Gastroesophageal sphincter (tissue), 4 donors: ENCODE measurements around the gene GINS3. TPM values are rescaled to one million over a fixed set of nuclear protein-coding genes. Genes with fewer than 3 reads are reported as not detected.

ENCODE experiments used
- ATAC-seq: fragments of 150-250 bp; one replicate; pipeline ENCODE4 v1.9.1; 2016; ENCODE audit warnings: mild to moderate bottlenecking, moderate library complexity
- H3K27ac ChIP-seq, 4 donors: fragments of 200-600 bp; sonication (generic) in 3 of 4; 1 replicate in 3 of 4; 2 replicates in 1 of 4; pipeline ENCODE4 v1.5.1; 2016 to 2019
- H3K27me3 ChIP-seq: fragments of 200-600 bp; sonication (generic); one replicate; pipeline ENCODE4 v1.5.1; 2019
- H3K36me3 ChIP-seq, 2 donors: fragments of 200-600 bp; sonication (generic); one replicate each; pipeline ENCODE4 v1.5.1; 2019; ENCODE audit warnings: control low read depth in 1 of 2
- H3K4me1 ChIP-seq, 3 donors: fragments of 200-600 bp; sonication (generic); 1 replicate in 2 of 3; 2 replicates in 1 of 3; pipeline ENCODE4 v1.5.1; 2016 to 2019; ENCODE audit warnings: control low read depth in 2 of 3
- H3K4me3 ChIP-seq, 2 donors: fragments of 200-600 bp; sonication (generic); one replicate each; pipeline ENCODE4 v1.5.1; 2019; ENCODE audit warnings: mild to moderate bottlenecking in 1 of 2, moderate library complexity in 1 of 2
- H3K9me3 ChIP-seq, 3 donors: fragments of 200-600 bp; sonication (generic); one replicate each; pipeline ENCODE4 v1.5.1; 2017 to 2019; ENCODE audit warnings: control low read depth in 2 of 3
- EP300 ChIP-seq: sonication (generic); formaldehyde crosslinking; IDR thresholded peaks from one replicate; pipeline ENCODE4 v1.6.1; 2017; ENCODE audit warnings: antibody characterized with exemption, mild to moderate bottlenecking
- POLR2A ChIP-seq, 2 donors: fragments of 450-650 bp; IDR thresholded peaks; one replicate each; pipeline ENCODE4 v1.6.1; 2017; ENCODE audit warnings: antibody characterized with exemption in 2 of 2, mild to moderate bottlenecking in 2 of 2, moderate library complexity in 1 of 2
- POLR2AphosphoS5 ChIP-seq: sonication (generic); formaldehyde crosslinking; IDR thresholded peaks from one replicate; pipeline ENCODE4 v1.6.1; 2017; ENCODE audit warnings: antibody characterized with exemption
- WGBS, 2 donors: methylation state at CpG; one replicate each; pipeline ENCODE4 v1.1.5; 2018; ENCODE audit warnings: low coverage in 1 of 2; 5-methylcytosine and 5-hydroxymethylcytosine counted together
- total RNA-seq, 4 donors: library from RNA; depleted of rRNA; stranded (reverse); fragments of >200 nt; gene quantifications; one replicate each; pipeline ENCODE4 v1.1.0, GENCODE V29; 2016
- TF ChIP-seq, protein P1 (sequence below), 4 experiments: fragments of 200-600 bp in 2 of 4; fragments of 450-650 bp in 2 of 4; sonication (generic) in 1 of 4; IDR thresholded peaks; one replicate each; pipeline ENCODE4 v1.5.1; 2017 to 2019; ENCODE audit warnings: antibody characterized with exemption in 4 of 4, mild to moderate bottlenecking in 2 of 4, moderate library complexity in 2 of 4

The GINS3 gene
- total RNA-seq, 4 donors from 2014 or later: 1.7 to 2.8 (median 2.4) TPM

DNA sequence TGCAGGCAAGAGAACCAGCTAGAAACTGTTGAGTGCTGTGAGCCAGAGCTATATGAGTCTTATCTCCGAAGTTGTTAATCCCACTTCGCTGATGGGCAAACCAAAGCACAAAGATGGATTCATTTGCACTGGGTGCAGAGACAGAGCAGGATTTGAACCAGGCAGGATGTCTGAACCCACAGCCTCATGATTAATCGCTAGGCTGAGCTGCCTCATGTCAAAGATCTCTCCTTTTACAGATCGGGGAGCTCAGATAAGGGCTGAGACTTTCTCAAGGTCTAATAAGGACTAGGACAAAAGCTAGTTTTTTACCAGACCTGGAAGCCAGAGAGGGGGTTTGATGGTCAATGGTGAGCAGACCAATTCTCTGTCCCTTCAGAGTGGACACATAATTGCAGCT lies 51.5 kb downstream of the GINS3 start:
- Histone ChIP-seq H3K27ac (no peak overlapping the region), H3K36me3 (no peaks in the 10 kb centered on the region), H3K9me3 (no peaks in the 10 kb centered on the region), H3K4me1 (no peaks in the 10 kb centered on the region), H3K4me3 (no peak overlapping the region), H3K27me3 (peaks cover 22% of the 10 kb centered on the region)
- 67 to 75% methylated on average over 2 to 4 of the region's 4 CpGs for WGBS, 2 donors
- TF ChIP-seq POLR2AphosphoS5: no peak
- no peak for TF ChIP-seq EP300
- TF ChIP-seq POLR2A (IDR thresholded peaks at IDR 0.05): no peak
- TF ChIP-seq, protein P1, sequence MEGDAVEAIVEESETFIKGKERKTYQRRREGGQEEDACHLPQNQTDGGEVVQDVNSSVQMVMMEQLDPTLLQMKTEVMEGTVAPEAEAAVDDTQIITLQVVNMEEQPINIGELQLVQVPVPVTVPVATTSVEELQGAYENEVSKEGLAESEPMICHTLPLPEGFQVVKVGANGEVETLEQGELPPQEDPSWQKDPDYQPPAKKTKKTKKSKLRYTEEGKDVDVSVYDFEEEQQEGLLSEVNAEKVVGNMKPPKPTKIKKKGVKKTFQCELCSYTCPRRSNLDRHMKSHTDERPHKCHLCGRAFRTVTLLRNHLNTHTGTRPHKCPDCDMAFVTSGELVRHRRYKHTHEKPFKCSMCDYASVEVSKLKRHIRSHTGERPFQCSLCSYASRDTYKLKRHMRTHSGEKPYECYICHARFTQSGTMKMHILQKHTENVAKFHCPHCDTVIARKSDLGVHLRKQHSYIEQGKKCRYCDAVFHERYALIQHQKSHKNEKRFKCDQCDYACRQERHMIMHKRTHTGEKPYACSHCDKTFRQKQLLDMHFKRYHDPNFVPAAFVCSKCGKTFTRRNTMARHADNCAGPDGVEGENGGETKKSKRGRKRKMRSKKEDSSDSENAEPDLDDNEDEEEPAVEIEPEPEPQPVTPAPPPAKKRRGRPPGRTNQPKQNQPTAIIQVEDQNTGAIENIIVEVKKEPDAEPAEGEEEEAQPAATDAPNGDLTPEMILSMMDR (IDR thresholded peaks at IDR 0.05): no peak
- no peak for ATAC-seq

DNA sequence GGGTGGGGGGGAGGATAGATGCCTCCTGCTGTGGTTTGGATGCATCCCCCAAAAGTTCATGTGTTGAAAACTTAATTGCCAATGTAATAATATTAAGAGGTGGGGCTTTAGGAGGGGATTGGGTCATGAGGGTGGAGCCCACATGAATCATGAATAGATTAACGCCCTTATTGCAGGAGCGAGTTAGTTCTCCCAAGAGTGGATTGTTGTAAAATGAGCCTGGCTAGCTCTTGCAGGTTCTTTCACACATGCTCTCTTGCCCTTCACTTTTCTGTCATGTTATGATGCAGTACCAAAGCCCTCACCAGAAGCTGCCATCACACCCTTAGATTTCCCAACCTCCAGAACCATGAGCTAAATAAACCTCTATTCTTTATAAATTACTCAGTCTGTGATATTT lies 52.0 kb downstream of the GINS3 start:
- Histone ChIP-seq H3K9me3 (no peaks in the 10 kb centered on the region), H3K36me3 (no peaks in the 10 kb centered on the region), H3K27me3 (peaks cover 22% of the 10 kb centered on the region), H3K4me3 (no peak overlapping the region), H3K27ac (no peak overlapping the region), H3K4me1 (no peaks in the 10 kb centered on the region)
- 75 to 92% methylated on average over 2 of the region's 2 CpGs for WGBS, 2 donors
- TF ChIP-seq POLR2AphosphoS5 (no peak), POLR2A (IDR thresholded peaks at IDR 0.05) (no peak), EP300 (no peak)
- TF ChIP-seq, protein P1 (IDR thresholded peaks at IDR 0.05): no peak
- ATAC-seq: no peak

DNA sequence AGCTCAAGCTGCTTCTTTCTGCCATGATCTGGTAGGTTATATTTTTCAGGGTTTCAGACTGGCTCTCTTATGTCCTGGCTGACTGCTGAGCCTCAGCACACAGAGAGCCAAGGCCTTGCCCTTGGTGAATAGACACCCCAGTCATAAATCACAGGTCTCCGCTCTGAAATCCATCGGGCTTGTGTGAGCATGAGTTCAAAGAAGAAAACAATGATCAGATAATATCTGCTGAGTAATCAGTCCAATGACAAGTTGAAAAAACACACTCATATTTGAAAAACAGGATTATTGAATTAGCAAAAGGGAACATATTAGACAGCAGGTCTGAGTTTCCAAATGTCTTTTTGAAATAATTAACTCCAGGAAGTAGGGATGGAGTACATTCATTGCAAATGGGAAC lies 56.6 kb downstream of the GINS3 start:
- peaks cover 23% of the 10 kb centered on the region for H3K27me3 ChIP-seq
- ATAC-seq: no peak
- no peak overlapping the region for H3K4me3 ChIP-seq
- no peaks in the 10 kb centered on the region for H3K9me3 ChIP-seq
- no peaks in the 10 kb centered on the region for H3K4me1 ChIP-seq
- WGBS, 2 donors: 0 to 75% methylated on average over 1 to 2 of the region's 2 CpGs
- no peaks in the 10 kb centered on the region for H3K36me3 ChIP-seq
- TF ChIP-seq POLR2AphosphoS5 (no peak), POLR2A (IDR thresholded peaks at IDR 0.05) (no peak), EP300 (no peak)
- TF ChIP-seq, protein P1 (IDR thresholded peaks at IDR 0.05): no peak
- H3K27ac ChIP-seq: no peak overlapping the region

DNA sequence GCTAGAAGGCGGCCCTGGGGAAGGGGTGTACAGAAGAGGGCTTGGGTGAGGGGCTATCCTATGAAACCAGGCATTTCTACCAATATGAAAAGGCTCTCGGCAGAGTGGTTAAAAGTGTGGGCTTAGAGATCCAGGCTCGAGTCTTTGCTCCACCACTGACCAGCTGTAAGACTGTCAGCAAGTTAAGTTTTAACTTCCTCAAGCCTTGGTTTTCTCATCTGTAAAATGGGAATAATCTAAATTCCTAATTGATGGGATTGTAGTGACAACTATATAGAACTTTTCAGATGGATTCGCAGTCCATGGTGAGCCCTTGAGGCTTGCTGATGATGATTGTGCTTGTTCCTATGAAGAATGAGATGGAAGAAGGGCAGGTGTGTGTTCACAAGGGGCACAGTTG lies 57.0 kb downstream of the GINS3 start:
- no peak overlapping the region for H3K27ac ChIP-seq
- 71 to 87% methylated on average over 4 of the region's 4 CpGs for WGBS, 2 donors
- no peak for ATAC-seq
- H3K36me3 ChIP-seq: no peaks in the 10 kb centered on the region
- no peak overlapping the region for H3K4me3 ChIP-seq
- TF ChIP-seq POLR2AphosphoS5 (no peak), EP300 (no peak), POLR2A (IDR thresholded peaks at IDR 0.05) (no peak)
- TF ChIP-seq, protein P1 (IDR thresholded peaks at IDR 0.05): no peak
- peaks cover 19% of the 10 kb centered on the region for H3K27me3 ChIP-seq
- no peaks in the 10 kb centered on the region for H3K9me3 ChIP-seq
- no peaks in the 10 kb centered on the region for H3K4me1 ChIP-seq

DNA sequence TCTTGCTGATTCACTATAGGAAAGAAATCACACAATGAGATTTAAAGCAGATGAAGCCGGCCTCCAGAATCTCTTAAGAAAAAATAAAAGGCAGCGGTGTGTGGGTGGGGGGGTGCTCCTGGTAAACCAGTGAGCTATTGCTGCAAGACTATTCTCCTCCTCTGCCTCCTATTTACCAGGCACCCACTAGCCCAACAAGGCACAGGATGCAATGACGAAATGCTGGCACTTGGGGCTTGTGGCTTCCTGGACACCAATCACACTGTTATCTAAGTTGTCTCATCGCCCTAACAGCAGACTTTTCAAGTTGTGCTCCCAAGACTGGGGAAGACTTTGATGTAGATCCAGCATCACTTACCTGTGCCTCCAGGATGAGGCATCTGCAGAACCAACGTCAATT lies 57.5 kb downstream of the GINS3 start:
- Histone ChIP-seq H3K4me1 (no peaks in the 10 kb centered on the region), H3K27me3 (peaks cover 17% of the 10 kb centered on the region), H3K36me3 (no peaks in the 10 kb centered on the region), H3K4me3 (no peak overlapping the region), H3K27ac (no peak overlapping the region), H3K9me3 (no peaks in the 10 kb centered on the region)
- WGBS, 2 donors: 72 to 90% methylated on average over 3 to 5 of the region's 5 CpGs
- ATAC-seq: no peak
- TF ChIP-seq, protein P1 (IDR thresholded peaks at IDR 0.05): no peak
- TF ChIP-seq EP300: no peak
- TF ChIP-seq POLR2A (IDR thresholded peaks at IDR 0.05): no peak
- TF ChIP-seq POLR2AphosphoS5: no peak
